Measurements from ENCODE around the gene KCNC2.

DNA sequence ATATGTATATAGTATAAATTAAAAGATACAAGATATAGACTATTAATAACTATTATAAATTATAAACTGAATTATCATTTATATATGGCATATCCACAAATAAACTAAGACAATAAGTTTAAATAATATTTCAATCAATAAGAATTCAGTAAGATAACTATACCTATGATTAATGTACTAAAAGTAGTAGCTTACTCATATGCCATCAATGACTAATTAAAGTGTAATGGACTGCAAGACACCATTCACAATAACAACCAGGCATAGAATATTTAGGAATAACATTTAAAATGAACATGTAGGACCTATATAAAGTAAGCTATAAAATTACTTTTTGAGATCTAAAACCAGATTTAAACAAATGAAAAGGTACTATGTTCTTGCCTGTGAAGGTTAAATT is 18.8 kb downstream of the KCNC2 start:
- TF ChIP-seq, protein P1, sequence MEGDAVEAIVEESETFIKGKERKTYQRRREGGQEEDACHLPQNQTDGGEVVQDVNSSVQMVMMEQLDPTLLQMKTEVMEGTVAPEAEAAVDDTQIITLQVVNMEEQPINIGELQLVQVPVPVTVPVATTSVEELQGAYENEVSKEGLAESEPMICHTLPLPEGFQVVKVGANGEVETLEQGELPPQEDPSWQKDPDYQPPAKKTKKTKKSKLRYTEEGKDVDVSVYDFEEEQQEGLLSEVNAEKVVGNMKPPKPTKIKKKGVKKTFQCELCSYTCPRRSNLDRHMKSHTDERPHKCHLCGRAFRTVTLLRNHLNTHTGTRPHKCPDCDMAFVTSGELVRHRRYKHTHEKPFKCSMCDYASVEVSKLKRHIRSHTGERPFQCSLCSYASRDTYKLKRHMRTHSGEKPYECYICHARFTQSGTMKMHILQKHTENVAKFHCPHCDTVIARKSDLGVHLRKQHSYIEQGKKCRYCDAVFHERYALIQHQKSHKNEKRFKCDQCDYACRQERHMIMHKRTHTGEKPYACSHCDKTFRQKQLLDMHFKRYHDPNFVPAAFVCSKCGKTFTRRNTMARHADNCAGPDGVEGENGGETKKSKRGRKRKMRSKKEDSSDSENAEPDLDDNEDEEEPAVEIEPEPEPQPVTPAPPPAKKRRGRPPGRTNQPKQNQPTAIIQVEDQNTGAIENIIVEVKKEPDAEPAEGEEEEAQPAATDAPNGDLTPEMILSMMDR (IDR thresholded peaks at IDR 0.05) = no peak
- TF ChIP-seq POLR2A (IDR thresholded peaks at IDR 0.05) (no peak), POLR2AphosphoS5 (IDR thresholded peaks at IDR 0.05) (no peak)
